SHP77 (cell line): ENCODE measurements around the gene ACTR2.
"Not testable (repeated sequence)": the region's sequence is repeated elsewhere in the genome, so short reads cannot be mapped to it uniquely, and the experiment has no call there.

ENCODE experiments used
- DNase-seq, 2 experiments: peaks; one replicate each; lab custom pipeline; 2025; lab: John Stamatoyannopoulos, UW

The ACTR2 gene

GRCh38 chr2:65231121-65231520, 3.5 kb downstream of the ACTR2 start:
- no peak for DNase-seq

- DNase-seq, result no peak
Measured at GRCh38 chr2:65231892-65232477, 4.4 kb downstream of the ACTR2 start.

- DNase-seq, result no peak
Measured at GRCh38 chr2:65232636-65233035, 5.0 kb downstream of the ACTR2 start.

GRCh38 chr2:65240657-65241056, 13.0 kb downstream of the ACTR2 start:
- DNase-seq, result no peak

GRCh38 chr2:65244452-65244851, 16.8 kb downstream of the ACTR2 start:
- not testable (repeated sequence) for DNase-seq

- no peak for DNase-seq
Measured at GRCh38 chr2:65252640-65253039, 25.0 kb downstream of the ACTR2 start.

GRCh38 chr2:65255356-65255755, 27.7 kb downstream of the ACTR2 start:
- DNase-seq, result no peak

GRCh38 chr2:65256054-65256453, 28.4 kb downstream of the ACTR2 start:
- no peak for DNase-seq

GRCh38 chr2:65257866-65258265, 30.2 kb downstream of the ACTR2 start:
- DNase-seq, result not testable (repeated sequence)

- DNase-seq, result no peak
Measured at GRCh38 chr2:65261676-65262075, 34.0 kb downstream of the ACTR2 start.

- DNase-seq, result no peak
Measured at GRCh38 chr2:65263262-65263661, 35.6 kb downstream of the ACTR2 start.

GRCh38 chr2:65263986-65264385, 36.4 kb downstream of the ACTR2 start:
- no peak for DNase-seq

GRCh38 chr2:65264821-65265670, 37.4 kb downstream of the ACTR2 start:
- DNase-seq, result peak; percentile 32 to 63

GRCh38 chr2:65265671-65266045, 38.0 kb downstream of the ACTR2 start:
- DNase-seq, result no peak

- no peak for DNase-seq
Measured at GRCh38 chr2:65267008-65267407, 39.4 kb downstream of the ACTR2 start.

GRCh38 chr2:65268957-65269356, 41.3 kb downstream of the ACTR2 start:
- no peak for DNase-seq

- no peak for DNase-seq
Measured at GRCh38 chr2:65273344-65273743, 45.7 kb downstream of the ACTR2 start.

GRCh38 chr2:65275141-65275915, 47.7 kb downstream of the ACTR2 start:
- DNase-seq, result no peak

GRCh38 chr2:65276609-65277008, 49.0 kb downstream of the ACTR2 start:
- no peak for DNase-seq

- no peak for DNase-seq
Measured at GRCh38 chr2:65277118-65277517, 49.5 kb downstream of the ACTR2 start.

- DNase-seq, result no peak
Measured at GRCh38 chr2:65277791-65278483, 50.3 kb downstream of the ACTR2 start.

GRCh38 chr2:65278531-65278981, 50.9 kb downstream of the ACTR2 start:
- DNase-seq, result no peak
